T-helper 9 cell (primary cell): ENCODE data around the gene IFI27L1.

ENCODE experiments used
- DNase-seq: peaks from one replicate; pipeline ENCODE4 v3.0.0-alpha.2; 2020
- total RNA-seq, 2 donors: gene quantifications; one replicate each; lab custom pipeline; 2026; lab: John Stamatoyannopoulos, UW

Gene IFI27L1
- total RNA-seq = 5.0 to 5.8 reads per million in 2 donors

DNA sequence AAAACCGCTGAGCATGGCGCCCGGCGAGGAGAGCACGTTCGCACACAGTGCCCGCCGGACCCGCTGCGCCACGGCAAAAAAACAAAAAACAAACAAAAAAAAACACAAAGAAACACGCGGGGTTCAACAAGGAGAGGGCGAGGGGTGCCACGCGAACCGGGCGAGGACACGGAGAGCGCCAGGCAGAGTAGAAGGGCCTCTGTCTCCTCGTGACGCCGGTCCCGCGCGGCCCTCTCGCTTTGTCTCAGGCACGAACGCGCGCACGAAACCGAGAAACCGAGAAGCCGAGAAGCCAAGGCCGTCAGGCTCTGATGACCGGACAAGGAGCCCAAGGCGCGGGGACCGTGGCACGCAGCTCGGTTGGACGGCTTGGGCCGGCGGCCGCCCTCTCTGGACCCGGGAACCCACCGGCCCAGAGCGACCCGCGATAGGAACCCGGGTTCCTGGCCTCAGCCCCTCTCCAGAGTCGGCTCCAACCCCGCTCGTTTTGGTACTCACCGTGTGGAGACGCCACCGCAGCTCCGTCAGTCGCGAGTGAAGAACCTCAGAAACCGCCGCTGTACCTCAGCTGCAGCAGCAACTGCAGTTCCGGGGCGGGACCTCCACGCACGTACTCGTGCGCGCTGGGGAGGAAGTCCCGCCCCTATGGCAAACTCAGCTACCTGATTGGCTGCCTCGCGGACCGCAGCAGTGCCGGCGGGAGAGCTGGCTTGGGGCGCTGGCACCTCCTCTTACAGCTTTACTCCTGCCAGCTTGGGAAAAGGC lies at the start of gene IFI27L1, which contains the start of gene DDX24:
IFI27L1 (plus strand) TSS at position 690 of the 765 bp plus-strand sequence. CDS start 15,628 bp downstream, outside the sequence.
DDX24 (minus strand) TSS at position 582 of the 765 bp plus-strand sequence. CDS start 1,460 bp downstream, outside the sequence.
- DNase-seq = peak; percentile 95

- DNase-seq = no peak
These were observed 49.2 kb upstream of the IFI27L1 start for GRCh38 chr14:94031883-94032279.

DNA sequence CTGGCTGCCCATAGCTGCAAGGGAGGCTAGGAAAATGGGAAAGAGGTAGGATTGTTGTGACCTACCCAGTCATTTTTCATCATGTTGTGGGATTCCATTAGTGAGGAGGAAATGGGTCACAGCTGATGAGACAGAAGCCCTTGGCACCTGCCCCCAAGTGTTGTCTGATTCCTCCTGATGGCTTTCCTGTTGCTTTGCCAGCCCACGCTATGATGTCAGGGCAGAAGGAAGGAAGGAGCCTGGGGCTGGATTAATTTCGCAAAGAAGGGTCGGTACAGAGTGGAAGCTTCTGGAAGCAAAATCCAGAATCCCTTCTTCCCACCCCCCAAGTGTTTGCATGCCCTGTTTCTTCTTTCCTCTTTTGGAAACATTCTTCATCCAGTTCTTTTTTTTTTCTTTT lies 46.2 kb upstream of the IFI27L1 start:
- DNase-seq = no peak

GRCh38 chr14:94036313-94037167 lies 44.6 kb upstream of the IFI27L1 start:
- peak; percentile 72 for DNase-seq

DNA sequence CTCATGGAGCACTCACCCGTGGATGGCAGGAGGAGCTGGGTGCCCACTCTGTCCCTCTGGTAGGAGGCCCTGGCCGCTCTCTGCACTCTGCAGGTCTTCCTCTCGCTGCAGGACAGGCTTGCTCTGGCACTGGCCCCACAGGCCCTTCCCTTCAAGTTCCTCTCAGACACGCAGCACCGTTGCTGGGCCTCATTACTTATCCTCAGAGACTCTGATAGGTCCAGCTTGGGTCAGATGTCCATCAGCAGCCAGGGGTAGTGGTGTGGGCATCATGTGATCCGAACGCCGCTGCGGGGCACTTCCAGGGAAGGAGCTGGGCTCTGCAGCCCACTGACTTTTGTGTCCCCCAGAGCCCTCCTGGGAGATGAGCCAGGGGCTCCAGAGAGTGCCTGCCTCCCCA lies 43.2 kb upstream of the IFI27L1 start:
- DNase-seq = no peak

GRCh38 chr14:94038510-94038909 lies 42.6 kb upstream of the IFI27L1 start:
- DNase-seq = no peak

- no peak for DNase-seq
These were observed 42.0 kb upstream of the IFI27L1 start for GRCh38 chr14:94038921-94039629.

DNA sequence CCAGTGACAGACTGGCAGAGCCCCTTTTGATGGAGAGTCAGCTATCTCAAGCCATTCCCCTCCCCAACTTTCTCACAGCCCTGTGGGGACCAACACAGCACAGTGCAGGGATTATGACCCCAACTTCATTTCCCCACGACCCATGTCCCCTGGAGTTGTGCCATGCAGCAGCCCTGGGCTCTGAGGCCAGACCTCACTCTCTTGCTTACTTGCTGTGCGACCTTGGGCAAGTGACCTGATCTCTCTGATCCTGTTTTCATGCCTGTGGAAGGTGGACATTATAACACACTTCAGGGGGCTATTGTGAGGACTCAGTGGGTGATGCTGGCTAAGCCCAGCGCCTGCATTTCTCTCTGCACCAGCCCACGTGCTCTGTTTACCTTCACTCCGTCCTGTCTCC lies 40.9 kb upstream of the IFI27L1 start:
- no peak for DNase-seq

GRCh38 chr14:94040796-94041195 lies 40.3 kb upstream of the IFI27L1 start:
- DNase-seq = no peak

DNA sequence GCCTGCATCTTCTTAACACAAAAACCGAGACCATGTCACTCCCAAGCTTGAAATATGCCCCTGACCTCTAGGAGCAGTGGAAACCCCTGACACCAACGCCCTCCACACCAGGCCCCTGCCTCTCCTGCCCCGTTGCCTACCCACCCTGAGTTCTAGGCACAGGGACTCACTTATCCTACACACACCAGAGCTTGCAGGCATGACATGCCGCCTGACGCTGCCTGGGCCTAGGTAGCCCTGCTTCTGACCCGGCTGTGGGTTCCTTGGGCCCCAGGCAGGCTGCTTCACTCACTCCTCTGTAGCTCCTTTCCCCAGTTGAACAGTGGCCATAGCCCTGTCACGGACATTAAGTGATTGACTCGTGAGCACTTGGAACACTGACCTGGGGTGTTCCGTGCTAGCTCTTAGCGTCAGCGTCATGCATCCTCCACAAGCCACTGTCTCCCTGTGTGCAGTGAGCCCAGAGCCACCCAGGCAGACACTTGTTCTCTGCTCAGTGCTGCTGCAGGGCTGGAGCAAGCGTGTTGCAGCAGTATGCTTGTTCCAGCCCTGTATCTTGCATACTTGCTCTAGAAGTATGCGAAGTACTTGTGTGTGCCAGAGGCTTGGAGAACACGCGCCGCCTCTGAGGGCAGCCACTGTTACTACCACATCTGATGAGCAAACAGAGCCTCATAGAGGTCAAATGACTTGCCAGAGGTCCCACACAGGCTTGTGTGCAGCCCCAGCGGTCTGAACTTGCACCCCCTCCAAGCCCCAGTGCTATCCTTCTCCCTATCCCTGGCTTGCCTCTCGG lies 39.4 kb upstream of the IFI27L1 start:
- no peak for DNase-seq

- DNase-seq = no peak
These were observed 38.5 kb upstream of the IFI27L1 start for GRCh38 chr14:94042433-94043091.

DNA sequence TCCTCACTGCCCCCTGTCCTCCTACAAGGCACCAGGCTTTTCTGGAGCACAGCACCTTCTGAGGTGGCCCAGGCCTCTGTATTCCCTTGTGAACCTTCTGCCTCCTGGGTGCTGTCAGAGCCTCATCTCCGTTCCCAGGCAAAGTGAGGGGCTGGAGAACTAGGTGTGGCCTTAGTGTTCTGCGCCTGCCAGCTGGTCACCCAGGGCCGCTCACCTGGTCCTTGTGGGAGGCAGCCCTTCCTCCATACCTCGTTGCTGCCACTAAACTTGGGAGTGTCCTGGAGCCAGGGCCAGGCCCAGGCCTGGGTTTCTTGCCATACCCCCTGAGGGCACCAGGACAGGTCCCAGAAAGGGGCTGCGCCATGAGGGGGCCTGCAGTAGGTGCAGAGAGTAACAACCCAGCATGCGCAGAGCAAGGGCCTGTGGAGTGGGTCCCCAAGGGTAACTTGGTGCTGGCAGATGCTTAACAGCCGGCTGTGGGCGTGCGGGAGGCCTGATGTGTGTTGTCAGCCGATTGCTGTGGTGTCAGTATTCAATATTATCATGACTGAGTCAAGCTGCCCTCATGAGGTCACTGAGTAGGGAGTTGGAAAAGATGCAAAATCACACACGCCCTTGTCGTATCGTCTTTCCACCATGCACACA lies 37.9 kb upstream of the IFI27L1 start:
- DNase-seq = no peak

DNA sequence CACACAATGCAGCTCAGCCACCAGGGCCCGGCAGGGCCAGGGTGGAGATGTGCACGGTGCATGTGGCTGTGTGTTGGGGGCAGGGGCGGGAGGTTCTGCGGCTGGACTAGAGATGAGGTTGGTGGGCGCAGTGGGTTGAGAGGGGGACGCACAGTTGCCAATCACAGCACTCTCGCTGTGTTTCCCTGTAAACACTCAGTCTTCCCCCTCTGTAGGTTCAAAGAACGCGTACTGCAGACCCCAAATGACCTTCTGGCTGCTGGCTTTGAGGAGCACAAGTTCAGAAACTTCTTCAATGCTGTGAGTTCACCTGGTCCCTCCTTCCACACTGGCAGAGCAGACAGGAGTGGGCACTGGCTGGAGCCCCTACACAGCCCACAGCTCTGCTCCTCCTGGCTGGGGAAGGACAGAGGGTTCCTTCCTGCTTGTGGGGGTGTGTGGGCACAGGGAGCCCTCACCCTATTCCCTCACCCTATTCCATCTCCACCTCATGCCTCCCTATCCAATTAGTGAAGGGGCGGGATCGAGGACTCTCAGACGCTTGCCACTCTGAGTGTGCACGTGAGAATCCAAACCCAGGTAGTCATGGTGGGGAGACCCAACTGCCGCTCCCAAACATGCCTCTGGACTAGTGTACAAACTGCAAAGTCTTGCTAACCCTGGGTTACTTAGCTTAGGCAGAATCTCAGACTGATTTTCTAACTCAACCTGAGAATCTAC lies 37.2 kb upstream of the IFI27L1 start:
- DNase-seq = no peak

DNA sequence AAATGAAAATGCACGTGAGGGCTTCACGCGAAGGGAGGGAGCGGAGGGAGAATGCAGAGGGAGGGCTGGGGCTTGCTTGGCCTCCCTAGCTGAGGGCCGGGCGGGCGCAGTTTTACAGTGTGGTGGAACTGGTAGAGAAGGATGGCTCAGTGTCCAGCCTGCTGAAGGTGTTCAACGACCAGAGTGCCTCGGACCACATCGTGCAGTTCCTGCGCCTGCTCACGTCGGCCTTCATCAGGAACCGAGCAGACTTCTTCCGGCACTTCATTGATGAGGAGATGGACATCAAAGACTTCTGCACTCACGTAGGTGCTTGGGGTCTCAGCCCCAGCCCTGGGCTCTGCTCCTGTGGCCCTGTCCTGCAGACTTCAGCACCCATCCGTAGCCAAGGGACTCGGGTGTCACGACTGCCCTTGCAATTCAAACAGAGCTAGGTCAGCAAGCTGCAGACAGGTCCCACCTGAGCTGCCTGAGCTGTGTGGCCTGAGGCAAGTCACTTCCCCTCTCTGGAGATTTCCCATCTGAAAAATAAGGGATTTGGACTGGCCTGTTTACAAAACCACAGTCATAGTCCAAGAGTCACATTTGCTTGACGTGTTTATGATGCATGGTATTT lies 36.5 kb upstream of the IFI27L1 start:
- DNase-seq = no peak

DNA sequence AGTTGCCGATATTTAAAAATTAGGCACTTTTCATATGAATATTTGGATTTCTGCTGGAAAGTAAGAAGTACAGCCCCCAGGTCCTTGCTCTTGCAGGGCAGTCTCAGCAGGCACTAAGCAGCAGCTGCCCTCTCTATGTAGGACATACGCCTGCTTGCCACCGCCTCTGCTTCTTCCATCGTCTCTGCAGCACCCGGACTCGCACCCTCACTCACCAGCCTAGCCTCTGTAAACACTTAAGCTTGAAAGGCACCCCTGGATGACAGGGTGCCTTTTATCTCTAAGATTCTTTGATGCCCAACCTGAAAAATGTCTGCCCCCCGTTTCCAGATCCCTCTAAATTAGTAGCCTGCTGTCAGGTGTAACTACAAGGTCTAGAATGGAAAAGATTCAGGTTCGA lies 36.0 kb upstream of the IFI27L1 start:
- DNase-seq = no peak

GRCh38 chr14:94045563-94046345 lies 35.4 kb upstream of the IFI27L1 start:
- no peak for DNase-seq

GRCh38 chr14:94046696-94047250 lies 34.3 kb upstream of the IFI27L1 start:
- DNase-seq = no peak

DNA sequence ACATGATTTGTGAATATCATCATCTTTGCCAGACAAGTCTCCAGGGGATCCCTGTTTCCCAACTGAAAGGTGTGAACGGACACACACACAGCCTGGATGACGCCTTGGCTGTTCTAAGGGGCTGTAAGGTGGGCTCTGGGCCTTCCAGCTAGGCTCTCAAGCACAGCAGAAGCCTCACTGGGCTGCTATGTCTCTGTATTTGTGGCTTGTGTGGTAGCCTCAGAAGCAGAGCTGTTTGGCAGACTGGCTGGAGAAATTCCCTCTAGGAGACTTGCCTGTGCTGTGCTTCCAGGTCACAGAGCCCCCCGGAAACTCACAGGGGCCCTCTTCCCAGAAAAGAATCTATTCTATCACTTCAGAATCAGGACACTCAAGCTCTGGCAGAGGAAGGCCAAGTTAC lies 33.5 kb upstream of the IFI27L1 start:
- no peak for DNase-seq
